ENCODE results near the gene IDS.
"Not testable (repeated sequence)": the region's sequence is repeated elsewhere in the genome, so short reads cannot be mapped to it uniquely, and the experiment has no call there.

Gene IDS

GRCh38 chrX:149504915-149505651 lies at the start of gene IDS:
TSS of gene IDS (minus strand) at chrX:149505306. CDS start at chrX:149505137, 169 bp downstream.
- DNase-seq, result peak; percentile 92

- not testable (repeated sequence) for DNase-seq
Measured at GRCh38 chrX:149551939-149552248, 46.8 kb upstream of the IDS start.

GRCh38 chrX:149551245-149551938 lies 46.3 kb upstream of the IDS start:
- DNase-seq, result not testable (repeated sequence)

GRCh38 chrX:149550454-149550853 lies 45.3 kb upstream of the IDS start:
- DNase-seq, result not testable (repeated sequence)

- not testable (repeated sequence) for DNase-seq
Measured at GRCh38 chrX:149549701-149550100, 44.6 kb upstream of the IDS start, which contains the start of gene HSFX3. TSS of gene HSFX3 (minus strand) at chrX:149549924. CDS start at chrX:149549852, 72 bp downstream.

- not testable (repeated sequence) for DNase-seq
Measured at GRCh38 chrX:149547782-149548181, 42.7 kb upstream of the IDS start.

- not testable (repeated sequence) for DNase-seq
Measured at GRCh38 chrX:149546962-149547361, 41.9 kb upstream of the IDS start.

- DNase-seq, result not testable (repeated sequence)
Measured at GRCh38 chrX:149545545-149546543, 40.7 kb upstream of the IDS start.

- no peak for DNase-seq
Measured at GRCh38 chrX:149541521-149542047, 36.5 kb upstream of the IDS start.

GRCh38 chrX:149540621-149541520 lies 35.8 kb upstream of the IDS start, which contains the start of gene EOLA1:
TSS of gene EOLA1 (plus strand) at chrX:149541012. CDS start at chrX:149545631, 4,619 bp downstream.
- DNase-seq, result peak; percentile 92

GRCh38 chrX:149540131-149540620 lies 35.1 kb upstream of the IDS start:
- peak; percentile 96 for DNase-seq

GRCh38 chrX:149539283-149540130 lies 34.4 kb upstream of the IDS start:
- peak; percentile 95 for DNase-seq

- DNase-seq, result not testable (repeated sequence)
Measured at GRCh38 chrX:149537474-149537873, 32.4 kb upstream of the IDS start.

- DNase-seq, result not testable (repeated sequence)
Measured at GRCh38 chrX:149534926-149535602, 30.0 kb upstream of the IDS start.

GRCh38 chrX:149533999-149534398 lies 28.9 kb upstream of the IDS start:
- DNase-seq, result not testable (repeated sequence)

GRCh38 chrX:149532868-149533267 lies 27.8 kb upstream of the IDS start:
- DNase-seq, result not testable (repeated sequence)

- no peak for DNase-seq
Measured at GRCh38 chrX:149531599-149531998, 26.5 kb upstream of the IDS start.

GRCh38 chrX:149528381-149528780 lies 23.3 kb upstream of the IDS start:
- DNase-seq, result no peak

GRCh38 chrX:149527705-149528104 lies 22.6 kb upstream of the IDS start:
- no peak for DNase-seq
